NCI-H128 (cell line): ENCODE data around the gene ATP8B3.

Experiments used
- DNase-seq: peaks from one replicate; lab custom pipeline; 2025; ENCODE audit not compliant: unreplicated experiment; lab: John Stamatoyannopoulos, UW

The ATP8B3 gene

DNA sequence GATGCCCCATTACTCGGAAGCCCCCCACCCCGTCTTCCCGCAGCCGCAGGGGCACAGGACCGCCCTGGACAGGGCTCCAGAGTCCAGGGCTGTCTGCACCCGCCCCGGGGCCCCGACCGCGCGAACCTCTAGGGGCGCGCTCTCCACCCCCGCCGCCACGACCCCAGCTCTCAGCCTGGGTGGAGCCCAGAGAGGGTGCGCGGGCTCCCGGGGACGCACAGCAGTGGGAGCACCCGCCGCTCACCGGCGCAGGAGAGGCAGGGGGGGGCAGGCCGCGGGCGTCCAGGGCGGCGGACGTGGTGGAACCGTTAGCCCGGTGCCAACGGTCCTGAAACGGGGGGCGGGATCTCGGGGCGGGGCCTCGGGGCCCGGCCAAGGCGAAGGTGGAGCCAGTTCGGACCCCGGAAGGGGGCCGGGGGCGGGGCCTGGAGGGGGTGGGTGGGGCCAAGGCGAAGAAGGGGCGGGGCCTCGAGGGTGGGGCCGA, at the start of gene ATP8B3:
ATP8B3 (minus strand) TSS at position 335 of the 484 bp plus-strand sequence. CDS start 540 bp downstream, outside the sequence.
- no peak for DNase-seq

GRCh38 chr19:1861599-1862031, 49.5 kb upstream of the ATP8B3 start:
- DNase-seq, result no peak

DNA sequence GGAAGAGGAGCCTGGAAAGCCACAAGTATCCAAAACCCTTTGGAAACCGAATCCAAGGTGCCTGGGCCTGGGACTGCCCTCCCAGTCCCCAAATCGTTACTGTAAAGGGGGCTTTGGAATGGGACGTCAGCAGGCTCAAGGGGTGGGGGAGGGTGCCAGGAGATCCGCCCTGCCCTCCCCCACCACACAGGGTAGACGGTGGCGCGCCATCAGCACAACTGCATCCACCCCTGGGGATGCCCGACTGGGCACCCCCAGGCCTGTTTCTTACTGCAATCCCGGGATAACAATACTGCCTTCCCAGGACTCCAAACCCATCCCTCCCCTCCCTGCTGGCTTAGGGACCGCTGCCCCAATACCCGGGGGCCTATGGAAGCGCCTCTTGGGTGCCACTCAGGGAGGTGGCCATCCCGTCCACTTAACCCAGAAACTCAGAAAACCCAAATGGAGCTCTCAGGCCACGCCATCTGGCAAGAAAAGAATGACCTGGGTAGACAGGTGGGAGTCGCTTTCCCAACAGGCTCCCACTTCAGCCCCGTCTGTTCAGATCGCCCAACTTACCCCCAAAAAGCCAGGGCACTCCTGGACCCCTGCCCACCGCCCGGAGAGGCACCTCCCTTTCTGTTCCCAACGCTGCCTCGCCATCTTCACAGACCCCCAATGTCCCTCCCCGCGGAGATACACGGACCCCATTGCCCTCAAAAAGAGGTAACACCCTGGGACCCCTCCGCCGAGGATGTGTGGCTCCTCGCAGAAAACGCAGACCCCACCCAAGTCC, 48.9 kb upstream of the ATP8B3 start:
- no peak for DNase-seq

DNA sequence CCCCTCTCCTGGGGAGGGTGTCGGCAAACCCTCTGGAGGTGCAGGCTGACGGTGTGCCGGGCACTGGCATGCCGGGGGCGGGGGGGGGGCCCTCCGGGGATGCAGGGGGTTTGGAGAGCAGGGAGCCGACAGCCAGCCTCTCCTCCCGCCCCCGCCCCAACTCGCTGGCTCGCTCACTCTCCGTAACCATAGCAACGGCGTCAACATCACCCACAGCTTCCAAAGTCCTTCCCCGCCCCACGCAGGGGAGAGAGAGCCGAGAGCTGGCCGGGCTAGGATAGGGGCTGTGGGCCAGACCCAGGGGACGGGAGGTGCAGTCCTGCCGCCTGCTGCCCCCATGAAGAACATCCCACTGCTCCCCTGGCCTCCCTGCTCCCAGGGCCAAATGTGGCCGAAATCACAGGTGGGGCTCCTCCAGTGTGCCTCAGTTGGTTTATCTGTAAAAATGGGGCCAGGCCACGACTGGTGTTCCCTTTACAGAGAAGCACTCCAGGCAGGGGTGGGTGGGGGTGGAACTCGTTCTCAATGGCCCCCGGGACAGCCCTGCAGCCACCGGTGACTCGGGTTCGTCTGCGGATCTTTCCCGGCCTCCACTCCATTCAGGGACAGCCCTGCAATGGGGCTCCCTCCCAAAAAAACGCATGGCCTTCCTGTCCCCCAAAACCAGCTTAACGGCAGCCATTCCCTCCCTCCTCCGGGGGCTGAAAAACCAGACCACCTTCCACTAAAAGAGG, 48.1 kb upstream of the ATP8B3 start:
- no peak for DNase-seq

- DNase-seq, result no peak
Observed at GRCh38 chr19:1859331-1859781, 47.3 kb upstream of the ATP8B3 start.

DNA sequence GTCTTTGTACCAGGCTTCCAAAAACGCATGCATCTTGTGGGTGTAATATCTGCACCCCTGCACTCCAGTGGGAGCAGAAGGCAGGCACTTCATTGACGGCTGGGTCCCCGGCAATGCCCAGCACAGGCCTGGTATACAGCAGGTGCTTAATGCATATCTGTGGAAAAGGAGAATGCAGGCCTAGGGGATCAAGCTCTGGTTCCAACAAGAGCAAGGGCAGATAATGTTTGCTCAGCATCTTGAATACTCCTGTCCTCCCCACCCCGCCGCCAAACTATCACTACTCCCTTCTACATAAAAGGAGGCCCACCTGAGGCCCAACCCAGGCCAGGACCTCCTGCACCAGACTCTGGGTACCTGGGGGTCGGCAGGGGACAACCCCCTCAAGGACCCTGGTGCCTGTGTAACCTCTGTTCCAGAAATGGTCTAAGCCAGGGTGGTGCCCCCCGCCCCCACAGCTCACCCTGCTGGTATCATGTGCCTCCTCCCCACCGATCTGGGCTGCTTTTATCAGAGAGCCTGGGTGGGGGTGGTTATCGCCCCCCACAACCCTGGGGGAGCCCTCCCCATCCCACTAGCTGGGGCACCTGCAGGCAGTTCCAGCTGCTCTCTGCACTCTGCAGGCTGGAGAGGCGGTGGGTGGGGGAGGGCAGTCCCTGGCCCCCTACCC, 46.5 kb upstream of the ATP8B3 start:
- no peak for DNase-seq

DNA sequence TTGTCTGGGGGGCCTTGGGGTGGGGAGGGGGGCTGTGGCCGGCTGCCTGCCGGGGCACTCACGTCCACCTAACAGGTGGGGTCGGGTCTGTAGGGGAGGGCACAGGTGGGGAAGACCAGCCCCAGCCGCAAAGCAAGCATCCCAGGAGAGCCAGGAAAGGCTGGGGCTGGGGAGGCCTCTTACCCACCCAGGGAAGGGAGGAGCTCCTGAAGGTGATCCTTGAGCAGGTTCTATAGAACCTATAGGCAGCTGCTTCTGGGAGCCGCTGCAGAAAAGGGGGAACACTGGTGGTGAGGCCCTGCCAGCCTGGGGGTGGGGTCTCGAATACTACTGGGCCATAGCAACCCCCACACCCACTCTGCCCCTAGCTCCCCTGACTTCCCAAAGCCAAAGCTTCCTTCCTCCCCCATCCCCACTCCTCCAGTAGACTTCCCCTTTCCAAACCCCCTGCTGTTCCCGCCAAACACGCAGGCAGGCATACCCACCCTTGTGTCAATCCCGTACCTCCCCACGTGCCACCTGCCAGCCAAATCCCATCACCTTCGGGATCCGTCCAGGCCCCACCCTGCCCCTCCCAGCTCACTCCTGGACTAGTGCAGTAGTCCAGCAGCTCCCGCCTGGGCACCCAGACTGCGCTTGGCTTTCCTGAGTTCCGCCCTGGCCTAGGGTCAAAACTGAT, 45.7 kb upstream of the ATP8B3 start:
- no peak for DNase-seq

GRCh38 chr19:1856698-1857603, 44.9 kb upstream of the ATP8B3 start:
- no peak for DNase-seq

- DNase-seq, result no peak
Observed at GRCh38 chr19:1856345-1856697, 44.2 kb upstream of the ATP8B3 start.

DNA sequence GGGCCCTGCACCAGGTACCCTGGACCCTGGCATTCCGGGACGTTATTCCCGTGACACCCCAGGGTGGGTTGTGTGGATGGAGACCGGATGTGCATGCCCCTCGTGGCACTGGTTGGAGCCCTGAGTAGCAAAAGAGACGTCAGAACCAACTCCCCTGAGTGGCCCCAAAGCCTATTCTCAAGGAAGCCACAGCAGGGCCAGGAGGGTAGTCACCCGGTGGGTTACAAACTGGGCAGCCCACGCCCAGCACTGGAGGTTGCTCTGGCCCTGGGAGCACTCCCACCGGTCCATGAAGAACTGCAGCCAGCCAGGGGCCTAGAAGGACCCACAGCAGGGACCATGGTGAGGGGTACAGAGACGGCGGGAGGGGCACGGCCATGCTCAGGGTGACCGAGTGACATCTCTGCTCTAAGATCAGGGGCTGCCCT, 43.8 kb upstream of the ATP8B3 start:
- no peak for DNase-seq

DNA sequence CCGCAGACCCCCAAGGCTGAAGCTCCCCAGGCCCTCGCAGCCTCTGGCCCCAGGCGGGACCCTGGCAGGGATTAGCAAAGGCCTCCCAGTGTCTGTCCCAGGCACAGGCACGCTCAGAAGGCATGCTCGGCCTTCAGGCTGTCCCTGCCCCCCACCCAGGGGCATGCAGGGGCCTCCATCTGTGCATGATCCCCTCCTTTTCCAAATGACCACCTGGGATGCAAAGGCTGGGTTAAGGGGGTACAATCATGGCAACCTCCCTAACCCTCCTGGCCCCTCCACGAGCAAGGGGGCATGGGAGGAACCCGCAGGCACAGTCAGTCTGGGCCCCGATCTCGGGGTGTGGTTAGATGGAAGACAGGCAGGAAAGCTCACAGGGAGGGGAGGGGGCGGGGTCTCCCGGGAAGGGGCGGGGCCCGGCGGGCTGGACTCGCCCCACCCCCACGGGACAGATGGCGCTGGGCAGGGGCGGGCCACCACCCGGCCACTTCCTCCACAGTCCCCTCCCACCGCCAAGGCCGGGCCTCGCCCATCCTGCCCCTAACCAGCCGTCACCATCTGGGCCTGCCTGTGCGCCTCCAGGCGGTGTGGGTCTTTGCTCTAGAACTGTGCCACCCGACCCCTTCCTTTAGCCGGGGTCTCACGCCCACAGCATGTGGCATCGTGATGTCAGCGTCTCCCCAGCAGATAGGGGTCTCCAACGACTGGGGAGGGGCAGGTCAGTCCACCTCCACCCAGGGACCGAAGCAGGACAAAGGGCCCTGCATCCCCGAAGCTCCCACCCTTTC, 43.2 kb upstream of the ATP8B3 start:
- DNase-seq, result no peak

GRCh38 chr19:1854542-1855039, 42.5 kb upstream of the ATP8B3 start:
- no peak for DNase-seq

DNA sequence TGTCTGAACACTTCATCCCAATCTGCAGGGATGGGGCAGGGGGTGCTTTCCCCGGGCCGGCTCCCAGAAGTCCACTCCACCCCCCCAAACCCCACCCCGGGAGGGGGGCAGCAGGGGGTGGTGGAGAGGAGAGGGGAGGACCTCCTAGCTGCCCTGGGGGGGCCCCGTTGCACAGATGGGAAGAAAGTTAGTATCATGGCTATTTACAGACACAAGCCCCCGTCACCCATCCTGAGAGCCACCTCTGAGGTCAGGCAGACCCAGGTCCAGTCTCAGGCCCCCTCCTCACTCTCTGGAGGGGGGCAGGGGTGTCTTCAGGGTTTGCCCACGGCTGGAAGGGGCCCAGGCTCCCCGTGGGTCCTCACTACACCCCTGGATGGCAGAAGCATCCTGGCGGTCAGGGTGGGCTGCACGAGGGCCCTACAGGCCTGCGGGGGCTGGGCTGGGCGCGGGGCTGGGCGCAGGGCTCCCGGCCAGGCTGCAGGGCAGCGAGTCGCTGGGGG, 42.0 kb upstream of the ATP8B3 start:
- DNase-seq, result no peak

- DNase-seq, result no peak
Observed at GRCh38 chr19:1853295-1854038, 41.4 kb upstream of the ATP8B3 start.

GRCh38 chr19:1852581-1853128, 40.6 kb upstream of the ATP8B3 start:
- no peak for DNase-seq

DNA sequence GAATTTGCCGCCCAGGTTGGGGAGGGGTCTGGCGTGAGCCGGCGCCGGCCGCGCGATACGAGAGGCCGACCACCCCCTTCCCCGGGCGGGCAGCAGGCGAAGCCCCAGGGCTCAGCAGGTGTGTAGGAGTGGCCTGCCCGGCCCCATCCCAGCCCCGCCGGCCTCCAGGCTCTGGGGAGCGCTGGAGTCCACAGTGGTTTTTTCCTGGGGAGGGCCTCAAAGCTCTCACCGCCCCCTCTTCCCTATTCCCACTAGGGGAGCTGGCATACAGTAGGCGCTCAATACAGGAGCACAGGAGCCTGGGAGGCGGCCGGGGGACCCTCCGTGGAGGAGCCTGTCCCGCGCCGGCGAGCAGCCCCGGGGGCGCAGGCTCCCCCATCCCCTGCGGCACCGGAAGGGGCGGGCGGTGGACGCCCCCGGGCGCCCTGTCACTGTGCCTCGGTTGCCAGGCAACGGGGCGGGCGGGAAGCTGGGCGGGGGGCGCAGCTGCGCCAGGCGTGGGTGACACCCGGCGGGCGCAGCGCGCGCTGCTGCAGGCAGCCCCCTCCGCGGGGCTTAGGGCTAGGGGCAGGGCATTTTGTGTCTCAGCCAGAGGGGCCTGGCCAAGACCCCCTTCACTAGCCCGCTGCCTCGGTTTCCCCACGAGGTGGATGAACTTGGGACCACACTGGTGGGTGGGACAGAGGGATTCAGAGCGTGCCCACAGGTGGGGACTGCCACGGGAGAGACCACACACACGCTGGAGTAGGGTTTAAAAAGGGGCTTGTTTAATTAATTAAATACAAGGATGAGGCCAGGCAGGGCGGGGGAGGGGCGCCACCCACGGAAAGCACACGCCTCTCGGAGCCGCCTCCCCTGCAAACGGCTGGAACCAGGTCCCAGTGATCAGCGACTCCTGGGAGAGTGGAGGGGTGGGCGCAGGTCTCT, 39.8 kb upstream of the ATP8B3 start:
- DNase-seq, result no peak
